HCT116 (cell line): ENCODE results near the gene RGS4. TPM values are rescaled to one million over a fixed set of nuclear protein-coding genes. Genes with fewer than 3 reads are reported as not detected.

Experiments
- ATAC-seq: fragments of 200-7000 bp; cut with Tn5 transposase; 2 replicates; pipeline ENCODE4 v1.9.1; 2020; ENCODE audit warnings: mild to moderate bottlenecking, moderate library complexity
- BruUV-seq: library from RNA; stranded (reverse); fragments of 400-500 nt; replicated peaks from 2 replicates; lab custom pipeline; 2021; lab: Mats Ljungman, UMichigan
- CTCF ChIA-PET: fragments of 300-600 bp; sonication (Branson Sonifier 250); formaldehyde crosslinking; loops from one replicate; lab custom pipeline; 2021; ENCODE audit warnings: antibody characterized with exemption; lab: Charles Lee
- POLR2A ChIA-PET: fragments of 300-600, 350-600 bp; sonication (Branson Sonifier 250); formaldehyde crosslinking; loops from one replicate; lab custom pipeline; 2021; ENCODE audit warnings: antibody characterized with exemption; lab: Charles Lee
- RAD21 ChIA-PET, 2 experiments: fragments of 300-600 bp; sonication (Branson Sonifier 250); formaldehyde crosslinking; loops; one replicate each; lab custom pipeline; 2023; ENCODE audit warnings: low total read pairs in 2 of 2; ENCODE audit not compliant: uncharacterized antibody in 2 of 2, unreplicated experiment in 2 of 2, low non-redundant PET in 1 of 2; lab: Charles Lee
- DNase-seq: peaks from one replicate; pipeline ENCODE4 v3.0.0-alpha.2; 2010; ENCODE audit warnings: low read depth, low spot score
- H2AFZ ChIP-seq: fragments of 200-600 bp; shearing (Covaris generic), sonication (generic); 2 replicates; pipeline ENCODE4 v1.6.1; 2017; ENCODE audit warnings: low read depth, mixed run types, mixed read lengths, antibody characterized with exemption, low read length; ENCODE audit not compliant: poor library complexity, severe bottlenecking
- H3K27ac ChIP-seq: 2 replicates; pipeline ENCODE4 v1.5.1; 2012; ENCODE audit warnings: low read depth, low read length
- H3K27me3 ChIP-seq: fragments of 200-600 bp; sonication (generic); 2 replicates; pipeline ENCODE4 v1.6.1; 2016; ENCODE audit warnings: mixed run types, low read length, mixed read lengths; ENCODE audit not compliant: insufficient read depth
- H3K36me3 ChIP-seq, 2 experiments: fragments of 200-500 bp in 1 of 2; fragments of 200-600 bp in 1 of 2; sonication (Bioruptor generic) in 1 of 2; sonication (generic) in 1 of 2; 2 replicates each; pipeline versions ENCODE4 v1.5.1 to v1.6.1; 2014 to 2016; ENCODE audit warnings: low read length in 2 of 2, inconsistent platforms in 1 of 2, mixed read lengths in 1 of 2, mixed run types in 1 of 2; ENCODE audit not compliant: insufficient read depth in 2 of 2, control insufficient read depth in 1 of 2
- H3K4me1 ChIP-seq, 2 experiments: fragments of 200-600 bp in 1 of 2; sonication (generic) in 1 of 2; 2 replicates each; pipeline versions ENCODE4 v1.5.1 to v1.6.1; 2012 to 2017; ENCODE audit warnings: low read length in 2 of 2, inconsistent platforms in 1 of 2, mild to moderate bottlenecking in 1 of 2, mixed read lengths in 1 of 2, mixed run types in 1 of 2, moderate library complexity in 1 of 2; ENCODE audit not compliant: insufficient read depth in 2 of 2, control insufficient read depth in 1 of 2
- H3K4me2 ChIP-seq: fragments of 200-600 bp; sonication (generic); 2 replicates; pipeline ENCODE4 v1.6.1; 2017; ENCODE audit warnings: mixed run types, low read length, mixed read lengths
- H3K4me3 ChIP-seq, 2 experiments: fragments of 200-600 bp in 1 of 2; sonication (generic) in 1 of 2; replicated peaks in 1 of 2; 2 replicates each; pipeline ENCODE4 v1.5.1; 2011 to 2016; ENCODE audit warnings: low read length in 2 of 2, control low read depth in 1 of 2, low read depth in 1 of 2, mild to moderate bottlenecking in 1 of 2, mixed read lengths in 1 of 2, mixed run types in 1 of 2
- H3K79me2 ChIP-seq: fragments of 200-600 bp; sonication (generic); 2 replicates; pipeline ENCODE4 v1.6.1; 2017; ENCODE audit warnings: mild to moderate bottlenecking, mixed run types, low read length, moderate library complexity, mixed read lengths; ENCODE audit not compliant: insufficient read depth
- H3K9ac ChIP-seq: fragments of 200-600 bp; sonication (generic); 2 replicates; pipeline ENCODE4 v1.6.1; 2016; ENCODE audit warnings: low read length, mixed read lengths
- H3K9me2 ChIP-seq: fragments of 200-600 bp; sonication (generic), shearing (Covaris generic); 2 replicates; pipeline ENCODE4 v1.6.1; 2017; ENCODE audit warnings: mixed run types, mild to moderate bottlenecking, moderate library complexity; ENCODE audit not compliant: insufficient read depth
- H3K9me3 ChIP-seq, 2 experiments: fragments of 200-500 bp in 1 of 2; fragments of 200-600 bp in 1 of 2; sonication (Bioruptor generic) in 1 of 2; sonication (generic) in 1 of 2; 2 replicates each; pipeline ENCODE4 v1.6.1; 2014 to 2017; ENCODE audit warnings: low read length in 2 of 2, mixed read lengths in 2 of 2, inconsistent platforms in 1 of 2, low read depth in 1 of 2, mild to moderate bottlenecking in 1 of 2, mixed run types in 1 of 2, moderate library complexity in 1 of 2; ENCODE audit not compliant: control insufficient read depth in 1 of 2, insufficient read depth in 1 of 2
- H4K20me1 ChIP-seq: fragments of 200-600 bp; sonication (generic), shearing (Covaris generic); 2 replicates; pipeline ENCODE4 v1.6.1; 2017; ENCODE audit warnings: mixed run types, mild to moderate bottlenecking, moderate library complexity; ENCODE audit not compliant: insufficient read depth
- CBX3 ChIP-seq: IDR thresholded peaks from 2 replicates; pipeline ENCODE4 v1.6.1; 2012; ENCODE audit warnings: low read depth
- CEBPB ChIP-seq: IDR thresholded peaks from 2 replicates; pipeline ENCODE4 v1.6.1; 2012; ENCODE audit warnings: low read depth
- EZH2phosphoT487 ChIP-seq: fragments of 200-600 bp; IDR thresholded peaks from 2 replicates; pipeline ENCODE4 v1.6.1; 2018; ENCODE audit warnings: antibody characterized with exemption, borderline replicate concordance
- MAX ChIP-seq: IDR thresholded peaks from 2 replicates; pipeline ENCODE4 v1.6.1; 2012
- POLR2A ChIP-seq: IDR thresholded peaks from 2 replicates; pipeline ENCODE4 v1.7.0; 2011; ENCODE audit warnings: borderline replicate concordance; ENCODE audit not compliant: insufficient read depth, insufficient read length; ENCODE audit errors: extremely low read depth
- RAD21 ChIP-seq: IDR thresholded peaks from 2 replicates; pipeline ENCODE4 v1.6.1; 2012; ENCODE audit warnings: low read depth, mild to moderate bottlenecking
- REST ChIP-seq: IDR thresholded peaks from 2 replicates; pipeline ENCODE4 v1.6.1; 2012; ENCODE audit warnings: low read depth
- YY1 ChIP-seq: IDR thresholded peaks from 2 replicates; pipeline ENCODE4 v1.6.1; 2011; ENCODE audit warnings: low read length, low read depth, moderate library complexity, mild to moderate bottlenecking; ENCODE audit not compliant: insufficient replicate concordance; ENCODE audit errors: extremely low read depth
- ZBTB33 ChIP-seq: IDR thresholded peaks from 2 replicates; pipeline ENCODE4 v1.6.1; 2011; ENCODE audit warnings: mild to moderate bottlenecking, low read length, moderate library complexity; ENCODE audit not compliant: insufficient replicate concordance; ENCODE audit errors: extremely low read depth
- ZNF274 ChIP-seq: fragments of 200-500 bp; sonication (Bioruptor generic); IDR thresholded peaks from 2 replicates; pipeline ENCODE4 v1.6.1; 2014; ENCODE audit warnings: mild to moderate bottlenecking, low read depth, low read length, inconsistent platforms
- intact Hi-C: fragments of 100-400 bp; cut with micrococcal nuclease; formaldehyde crosslinking; loops from 2 replicates; pipeline ENCODE4 v1.10.0; 2022
- total RNA-seq: library from RNA; stranded (reverse); gene quantifications from one replicate; pipeline ENCODE4 v1.2.1, GENCODE V29; 2021; ENCODE audit not compliant: unreplicated experiment

Gene RGS4
- total RNA-seq, 1 experiment from 2014 or later = not detected

GRCh38 chr1:163038928-163039706 is 30.0 kb upstream of the RGS4 start:
- H3K27ac ChIP-seq = no peak overlapping the region
- intact Hi-C loops = no loop called here
- H3K9ac ChIP-seq = no peak overlapping the region
- H4K20me1 ChIP-seq = no peaks in the 10 kb centered on the region
- no peak overlapping the region for H3K4me3 ChIP-seq
- no peaks in the 10 kb centered on the region for H3K36me3 ChIP-seq
- no peaks in the 10 kb centered on the region for H3K79me2 ChIP-seq
- H3K4me2 ChIP-seq = no peak overlapping the region
- H3K9me3 ChIP-seq = no peaks in the 10 kb centered on the region
- peaks cover 5% of the 10 kb centered on the region; the same call in 1 of the 2 replicates for H3K9me2 ChIP-seq
- no peaks in the 10 kb centered on the region for H3K27me3 ChIP-seq
- RAD21 ChIA-PET = no interaction called here
- no peak for ATAC-seq
- BruUV-seq = no TSS peak
- no peak overlapping the region for H2AFZ ChIP-seq
- no peak for DNase-seq
- H3K4me1 ChIP-seq = peaks cover 14 to 24% of the 10 kb centered on the region in 2 experiments
- no peak for TF ChIP-seq ZBTB33
- TF ChIP-seq MAX = no peak
- TF ChIP-seq POLR2A = no peak
- TF ChIP-seq ZNF274 = no peak
- TF ChIP-seq, all 23 proteins: peak for 0
- ChIA-PET POLR2A (no interaction called here), CTCF (no interaction called here)

GRCh38 chr1:163039707-163040093 is 29.5 kb upstream of the RGS4 start:
- Histone ChIP-seq H3K27me3 (no peaks in the 10 kb centered on the region), H3K9me2 (peaks cover 5% of the 10 kb centered on the region), H3K36me3 (no peaks in the 10 kb centered on the region), H3K4me2 (no peak overlapping the region), H2AFZ (no peak overlapping the region), H3K27ac (no peak overlapping the region), H3K4me3 (no peak overlapping the region), H3K9me3 (no peaks in the 10 kb centered on the region), H4K20me1 (no peaks in the 10 kb centered on the region), H3K79me2 (no peaks in the 10 kb centered on the region), H3K9ac (no peak overlapping the region), H3K4me1 (peaks cover 14 to 24% of the 10 kb centered on the region in 2 experiments)
- intact Hi-C loops = no loop called here
- POLR2A ChIA-PET = no interaction called here
- RAD21 ChIA-PET = no interaction called here
- CTCF ChIA-PET = no interaction called here
- no peak for ATAC-seq
- TF ChIP-seq RAD21 (no peak), POLR2A (no peak), YY1 (no peak), REST (no peak), ZBTB33 (no peak), CEBPB (no peak), EZH2phosphoT487 (no peak), CBX3 (no peak)
- no TSS peak for BruUV-seq
- no peak for DNase-seq
